Measurements from ENCODE around the gene ETFA.

ETFA gene

DNA sequence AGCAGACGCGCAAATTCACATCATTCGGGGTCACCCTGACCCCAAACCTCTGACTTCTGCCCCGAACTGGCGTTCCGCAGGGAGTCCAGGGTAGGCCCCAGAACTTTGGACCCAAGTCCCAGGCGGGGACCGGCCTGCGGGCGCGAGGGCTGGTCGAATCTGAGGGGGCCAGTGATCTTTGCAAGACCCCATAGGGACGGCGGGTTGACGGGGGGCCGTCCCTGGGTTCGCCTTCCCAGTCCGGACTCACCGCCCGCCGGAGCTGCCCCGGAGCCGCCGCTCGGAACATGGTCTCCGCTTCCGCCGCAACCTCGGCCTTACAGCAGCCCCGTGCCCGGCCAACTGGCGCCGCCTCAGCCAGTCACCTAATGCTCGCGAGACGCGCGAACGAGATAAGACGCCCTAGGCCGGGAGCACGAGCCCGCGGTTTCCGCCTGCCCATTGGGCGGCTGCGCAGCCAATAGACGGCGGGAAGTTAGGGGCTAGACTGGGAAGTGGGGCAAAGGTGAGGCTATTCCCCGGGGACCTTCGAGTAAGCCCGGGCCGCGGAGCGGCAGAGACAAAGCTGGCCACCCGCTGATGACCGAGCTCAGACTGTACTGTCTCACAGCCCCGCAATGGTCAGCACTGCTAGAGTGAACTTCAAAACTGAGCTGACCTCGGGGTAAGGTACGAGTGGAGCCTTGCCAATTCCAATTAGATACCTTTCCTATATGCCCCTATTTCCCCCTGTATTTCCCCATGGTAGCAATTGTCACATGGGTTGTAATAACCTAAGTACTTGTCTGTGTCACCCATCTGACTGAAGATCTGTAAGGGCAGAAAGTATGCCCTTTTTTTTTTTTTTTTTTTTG lies at the start of gene ETFA:
ETFA (minus strand) TSS at position 370 of the 854 bp plus-strand sequence; CDS start at position 289, 81 bp downstream.
- DNase-seq (ENCODE audit: low spot score) = peak; percentile 99

DNA sequence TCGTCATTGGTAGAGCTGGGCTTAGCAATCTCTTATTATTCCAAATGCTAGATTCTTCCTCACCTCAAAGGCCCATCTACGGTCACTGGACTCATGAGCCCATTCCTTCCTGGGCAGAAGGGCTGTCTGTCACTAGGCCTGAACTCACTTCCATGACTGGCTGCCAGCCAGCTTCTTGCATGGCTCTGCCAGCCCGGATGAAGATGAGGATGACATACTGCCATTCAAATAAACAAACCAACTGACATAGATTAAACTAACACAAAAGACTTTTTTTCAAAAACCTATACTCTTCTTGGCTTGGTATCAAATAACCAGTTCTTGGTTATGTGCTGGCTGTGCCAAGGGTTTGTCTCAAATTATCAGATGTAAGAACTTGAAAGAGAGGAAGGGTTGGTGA lies 49.1 kb upstream of the ETFA start:
- no peak for DNase-seq (ENCODE audit: low spot score)

DNA sequence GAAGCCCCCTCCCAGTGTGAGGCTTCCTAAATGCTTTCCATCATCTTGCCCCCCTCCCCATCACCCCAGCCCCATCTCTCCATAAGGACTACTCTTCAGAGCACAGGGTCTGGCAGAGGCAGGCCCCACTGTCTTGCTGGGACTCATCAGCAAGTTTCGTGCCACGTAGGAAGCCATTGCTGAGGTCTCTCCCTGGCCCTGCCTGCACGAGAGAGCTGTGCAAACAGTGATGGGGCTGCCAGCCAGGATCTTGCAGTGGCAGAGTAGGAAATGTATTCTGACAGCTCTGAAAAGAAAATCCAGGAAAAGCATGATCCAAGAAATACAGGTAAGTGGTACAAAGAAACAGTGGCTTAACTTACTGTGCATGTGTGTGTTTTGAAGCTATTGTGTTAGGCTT lies 47.9 kb upstream of the ETFA start:
- no peak for DNase-seq (ENCODE audit: low spot score)

DNA sequence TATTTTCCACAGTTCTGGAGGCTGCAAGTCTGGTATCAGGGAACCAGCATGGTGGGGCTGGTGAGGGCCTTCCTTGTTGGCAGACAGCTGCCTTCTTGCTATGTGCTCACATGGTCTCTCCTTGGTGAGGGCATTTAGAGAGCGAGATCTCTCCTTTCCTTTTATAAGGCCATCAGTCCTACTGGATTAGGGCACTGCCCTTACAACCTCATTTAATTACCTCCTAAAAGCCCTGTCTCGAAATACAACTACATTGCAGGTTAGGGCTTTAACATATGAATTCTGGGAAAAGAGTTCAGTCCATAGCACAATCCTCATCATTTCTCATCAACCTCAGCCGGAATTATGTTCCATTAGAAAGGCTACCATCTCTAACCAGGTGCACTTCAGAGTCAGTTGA lies 47.2 kb upstream of the ETFA start:
- no peak for DNase-seq (ENCODE audit: low spot score)

DNA sequence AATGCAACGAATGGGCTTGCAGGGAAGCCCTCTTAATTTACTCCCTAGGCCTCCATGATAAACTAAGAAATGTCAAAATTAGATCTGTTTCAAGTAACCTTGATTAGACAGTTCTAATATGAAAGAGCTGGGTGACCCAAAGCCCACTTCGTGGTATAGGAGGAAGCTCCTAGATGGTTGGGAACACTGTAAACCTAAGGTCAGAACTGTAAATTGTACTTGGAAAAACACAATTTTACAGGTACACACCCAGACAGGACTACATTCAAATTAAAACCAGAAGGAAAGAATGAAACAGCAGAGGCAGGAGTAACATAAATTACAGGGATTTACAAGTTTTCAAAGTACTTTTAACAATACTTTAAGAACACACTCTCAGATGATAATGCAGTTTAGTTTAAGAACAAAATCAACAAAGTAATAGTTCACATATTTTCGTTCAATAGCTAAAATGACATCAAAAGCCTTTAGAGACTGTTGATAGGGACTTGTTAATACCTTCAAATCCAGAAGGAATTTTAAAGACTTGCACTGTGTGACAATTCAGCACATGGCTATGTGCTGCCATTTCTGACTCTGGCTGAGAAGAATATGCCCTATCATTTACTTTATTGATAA lies 43.7 kb upstream of the ETFA start:
- DNase-seq (ENCODE audit: low spot score) = no peak

DNA sequence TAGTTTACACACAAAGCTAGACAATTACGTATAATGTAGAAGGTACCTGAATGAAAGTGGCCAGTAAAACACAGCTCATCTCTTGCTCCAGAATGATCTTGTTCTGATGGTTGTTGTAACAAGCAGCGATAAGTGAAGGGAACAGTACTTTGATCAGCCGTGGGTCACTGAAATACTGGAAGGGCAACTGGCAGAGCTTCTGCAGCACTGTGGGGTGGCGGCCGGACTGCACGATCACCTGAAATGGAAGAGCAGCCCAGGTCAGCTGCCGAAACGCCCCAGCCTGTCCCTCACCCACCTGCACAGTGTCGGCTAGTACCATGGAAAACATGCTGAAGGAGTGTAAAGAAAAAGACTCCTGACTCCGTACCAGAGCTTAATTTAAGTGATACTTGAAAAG lies 42.6 kb upstream of the ETFA start:
- no peak for DNase-seq (ENCODE audit: low spot score)

DNA sequence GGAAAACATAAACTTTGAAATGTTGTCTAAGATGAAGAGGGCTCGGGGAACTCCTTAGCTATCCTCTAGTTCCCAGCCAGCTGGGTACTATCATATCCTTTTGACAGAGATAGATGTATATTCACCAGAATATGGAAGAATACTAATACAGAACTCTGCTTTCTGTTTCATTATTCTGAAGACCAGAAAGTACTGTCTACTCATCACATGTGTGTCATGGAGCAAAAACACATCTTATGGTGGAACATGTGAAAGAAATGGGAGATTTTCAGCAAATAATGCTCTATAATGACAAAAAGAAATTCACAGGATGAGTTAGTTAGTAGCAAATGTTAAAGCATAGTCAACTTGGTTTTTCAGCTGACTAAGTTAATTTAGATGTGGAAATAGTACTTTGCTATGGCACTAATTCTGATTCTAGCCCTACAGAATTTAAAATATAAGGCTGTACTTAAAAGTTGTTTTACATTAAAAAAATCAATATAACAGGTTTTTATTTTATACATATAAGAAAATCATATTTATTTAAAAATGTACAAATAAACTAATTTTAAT lies 41.8 kb upstream of the ETFA start:
- DNase-seq (ENCODE audit: low spot score) = no peak

DNA sequence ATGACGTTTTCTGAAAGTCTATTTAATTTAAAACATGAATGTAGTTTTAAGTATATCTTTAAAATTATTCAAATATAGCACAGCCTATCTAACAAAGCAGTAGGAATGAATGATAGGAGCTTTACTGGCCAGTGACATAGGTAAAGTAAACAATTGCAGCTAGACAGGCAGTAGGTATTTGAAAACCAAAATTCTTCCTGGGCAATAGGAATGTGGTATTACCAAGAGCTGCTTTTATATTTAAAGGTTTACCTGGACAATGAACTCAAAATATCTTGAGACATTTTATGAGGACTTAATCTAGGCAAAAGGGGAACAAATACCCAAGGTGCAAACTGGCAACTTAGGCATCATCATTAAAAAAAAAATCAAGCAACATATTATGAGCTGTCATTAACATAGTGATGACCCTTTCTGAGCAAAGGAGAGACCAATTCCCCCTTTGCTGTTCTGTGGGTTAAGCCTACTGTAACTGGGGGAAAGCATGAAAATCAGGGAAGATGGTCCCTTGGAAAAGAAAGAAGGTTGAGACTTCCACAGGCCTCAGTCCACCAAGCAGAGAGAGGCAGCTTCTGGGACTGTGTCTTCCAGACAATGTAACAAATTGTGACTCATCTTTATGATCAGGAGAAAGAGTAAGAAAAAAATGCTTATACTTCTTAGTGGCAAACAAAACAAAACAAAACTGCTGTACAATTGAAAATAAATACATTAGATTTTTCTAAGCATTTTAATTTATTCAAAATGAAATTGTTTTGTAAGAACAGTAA lies 38.2 kb upstream of the ETFA start:
- DNase-seq (ENCODE audit: low spot score) = no peak

DNA sequence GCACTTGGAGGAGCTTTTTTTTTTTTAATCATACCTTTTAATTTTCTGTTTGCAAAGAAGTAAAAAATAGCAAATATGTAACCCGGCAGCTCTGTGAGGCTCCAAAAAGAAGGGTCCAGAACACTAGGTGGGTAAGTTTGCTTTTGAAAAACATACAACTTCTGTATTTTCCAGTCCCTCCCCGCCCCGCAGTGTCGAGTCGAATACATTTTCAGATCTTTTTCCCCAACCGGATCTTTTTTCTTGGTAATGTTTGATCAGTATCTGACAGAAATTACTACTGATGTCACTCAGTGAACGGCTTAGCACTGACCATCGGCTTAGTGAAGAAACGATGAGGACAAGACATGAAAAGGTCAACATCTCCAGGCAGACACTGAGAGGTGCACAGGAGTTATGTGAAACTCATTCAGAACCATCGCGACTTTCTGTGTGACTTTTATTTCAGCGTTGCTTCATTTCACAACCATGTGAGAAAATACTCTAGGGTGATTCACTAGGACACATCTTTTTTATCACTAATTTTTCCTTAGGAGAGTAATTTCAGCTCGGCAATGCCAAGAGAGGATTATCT lies 36.3 kb upstream of the ETFA start:
- DNase-seq (ENCODE audit: low spot score) = no peak

DNA sequence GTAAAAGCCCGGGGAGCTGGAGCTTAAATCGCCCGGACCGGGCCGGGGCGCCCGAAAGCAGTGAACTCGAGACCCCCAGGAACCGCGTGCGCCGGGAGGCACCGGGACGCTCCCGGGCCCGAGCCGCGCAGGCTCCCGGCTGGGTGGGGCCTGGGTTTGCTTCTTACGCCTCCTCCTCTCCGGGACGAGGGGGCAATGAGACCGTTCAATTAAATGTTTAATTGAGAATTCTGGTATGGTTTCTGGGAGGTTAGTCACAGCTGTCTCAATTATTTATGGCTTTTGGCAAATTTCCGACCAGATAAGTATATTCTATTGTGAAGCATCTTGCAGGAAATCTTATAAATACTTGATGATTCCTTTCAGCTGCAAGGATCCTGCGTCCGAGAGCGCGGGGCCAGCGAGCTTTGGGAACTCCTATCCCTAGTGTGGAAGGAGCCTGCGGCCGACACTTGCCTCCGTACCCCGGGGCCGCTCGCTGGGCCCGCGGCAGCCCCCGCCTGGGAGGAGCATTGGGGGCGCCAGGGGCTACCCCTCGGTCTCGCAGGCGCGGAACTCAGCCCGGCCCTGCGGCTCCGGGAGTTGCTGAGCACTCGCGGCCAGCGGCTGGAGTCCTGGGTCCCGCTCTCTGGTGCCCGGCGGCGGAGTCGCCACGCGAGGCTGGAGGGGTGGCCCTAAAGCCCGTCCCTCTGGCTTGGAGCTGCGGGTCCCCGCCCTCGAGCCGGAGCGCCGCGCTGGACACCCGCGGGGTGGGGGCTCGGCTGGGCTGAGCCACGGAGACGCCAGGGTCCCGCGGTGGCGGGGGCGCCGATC lies 35.6 kb upstream of the ETFA start:
- DNase-seq (ENCODE audit: low spot score) = peak; percentile 69

DNA sequence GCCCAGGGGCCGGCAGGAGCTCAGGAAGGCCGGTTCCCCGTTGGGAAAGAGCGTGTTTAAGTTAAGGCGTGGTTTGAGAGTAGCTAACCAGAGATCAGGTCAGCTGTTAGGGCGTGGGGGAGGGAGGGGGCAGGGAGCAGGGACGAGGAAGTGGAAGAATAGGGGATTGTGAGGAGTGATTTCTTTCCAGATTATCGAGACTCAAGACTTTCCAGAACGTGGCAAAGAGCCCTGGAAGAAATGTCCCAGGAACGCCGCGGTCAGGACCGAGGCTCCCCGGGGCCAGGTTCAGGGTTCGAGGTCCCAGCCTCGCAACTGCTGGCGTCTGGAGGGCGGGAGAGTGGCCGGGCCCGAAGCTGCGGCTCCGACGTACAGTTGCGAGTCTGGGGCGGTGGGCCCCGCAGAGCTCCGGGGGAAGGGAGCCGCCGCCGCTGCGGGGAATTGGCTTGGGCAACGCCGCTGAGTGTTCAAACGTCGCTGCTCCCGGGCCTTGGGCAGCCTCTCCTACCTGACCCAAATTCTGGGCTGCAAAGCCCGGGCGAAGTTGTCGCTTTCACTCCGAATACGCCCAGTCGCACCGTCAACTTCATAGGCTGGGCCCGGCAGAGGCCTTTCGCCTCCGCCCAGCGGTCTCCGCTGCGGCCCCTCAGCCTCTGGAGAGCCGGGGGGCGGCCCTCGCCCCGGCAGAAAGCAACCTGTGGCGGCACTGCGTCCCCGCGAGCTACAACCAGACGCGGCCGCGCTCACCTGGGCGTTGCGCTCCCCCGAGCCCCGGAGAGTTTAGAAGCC lies 34.8 kb upstream of the ETFA start:
- no peak for DNase-seq (ENCODE audit: low spot score)

DNA sequence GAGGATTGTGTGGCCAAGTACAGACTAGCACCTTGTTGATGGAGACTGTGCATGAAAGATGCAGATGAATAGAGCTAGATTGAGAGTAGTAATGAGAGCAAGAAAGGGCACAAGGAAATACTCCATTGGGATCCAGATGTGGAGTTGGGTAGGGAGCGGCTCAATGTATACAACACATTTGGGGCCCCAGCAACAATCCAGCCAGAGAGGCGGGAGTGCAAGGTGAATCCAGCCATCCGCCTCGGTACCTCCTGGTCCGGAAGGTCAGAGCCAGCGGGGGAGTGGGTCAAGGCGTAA lies 34.3 kb upstream of the ETFA start:
- no peak for DNase-seq (ENCODE audit: low spot score)

DNA sequence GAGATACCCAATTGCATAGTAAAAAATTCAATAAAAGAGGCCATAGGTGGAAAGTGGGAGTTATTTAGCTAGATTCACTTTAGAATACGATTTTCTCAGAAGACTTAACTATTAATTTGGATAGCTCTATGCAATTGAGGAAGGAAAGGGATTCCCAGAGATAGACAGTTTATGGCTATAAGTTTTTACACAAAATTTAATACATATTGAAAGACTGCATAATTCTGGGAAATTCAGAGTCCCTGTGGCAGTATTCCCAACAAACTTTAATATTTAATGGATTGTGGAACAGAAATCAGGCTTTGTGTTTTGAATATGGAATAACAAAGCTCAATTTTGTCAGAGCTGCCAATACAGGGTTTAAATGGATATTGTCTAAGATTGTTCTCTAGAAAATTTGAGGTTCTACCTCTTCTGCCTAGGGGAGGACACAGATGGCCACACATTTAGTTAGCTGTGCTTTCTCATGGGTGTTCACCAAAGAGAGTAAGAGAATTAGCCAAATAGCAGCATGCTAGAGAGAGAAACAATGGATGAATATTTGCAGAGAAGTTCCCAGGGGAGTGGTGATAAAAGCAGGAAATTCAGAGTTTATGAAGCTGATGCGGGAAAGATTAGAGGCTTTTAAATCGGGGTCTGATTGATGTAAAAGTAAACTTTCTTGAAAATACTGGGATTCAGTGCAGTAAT lies 33.8 kb upstream of the ETFA start:
- DNase-seq (ENCODE audit: low spot score) = no peak

DNA sequence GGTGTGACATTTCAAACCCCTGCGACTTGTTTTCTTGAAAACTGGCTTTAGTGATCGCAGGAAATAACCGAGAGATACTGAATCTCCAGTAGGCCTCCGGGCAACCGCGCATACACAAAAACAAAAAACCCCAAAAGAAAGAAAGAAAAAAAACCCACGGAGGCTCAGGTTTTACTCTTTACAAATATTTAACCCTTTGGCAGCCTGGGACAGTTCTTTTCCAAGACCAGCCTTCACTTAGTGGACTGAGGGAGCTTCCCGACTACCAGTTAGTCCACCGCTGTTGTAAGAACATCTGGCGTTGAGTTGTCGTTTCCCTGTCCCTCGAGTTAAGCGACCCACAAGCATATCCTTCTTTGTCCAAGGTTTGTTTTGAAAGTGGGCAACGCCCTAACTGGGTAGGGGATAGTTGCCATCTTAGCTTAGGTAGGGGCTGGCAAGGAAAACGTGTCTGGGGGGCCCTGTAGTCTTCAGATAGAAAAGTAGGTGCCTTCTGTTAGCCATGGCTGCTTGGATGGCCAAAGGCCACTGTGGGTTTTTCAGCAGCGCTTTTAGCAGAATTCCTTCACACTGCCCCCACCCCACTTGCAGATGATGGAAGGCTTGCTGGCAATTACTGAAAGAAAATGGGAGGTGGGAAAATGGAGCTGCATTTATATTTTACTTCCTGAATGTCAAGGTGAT lies 32.2 kb upstream of the ETFA start:
- no peak for DNase-seq (ENCODE audit: low spot score)

DNA sequence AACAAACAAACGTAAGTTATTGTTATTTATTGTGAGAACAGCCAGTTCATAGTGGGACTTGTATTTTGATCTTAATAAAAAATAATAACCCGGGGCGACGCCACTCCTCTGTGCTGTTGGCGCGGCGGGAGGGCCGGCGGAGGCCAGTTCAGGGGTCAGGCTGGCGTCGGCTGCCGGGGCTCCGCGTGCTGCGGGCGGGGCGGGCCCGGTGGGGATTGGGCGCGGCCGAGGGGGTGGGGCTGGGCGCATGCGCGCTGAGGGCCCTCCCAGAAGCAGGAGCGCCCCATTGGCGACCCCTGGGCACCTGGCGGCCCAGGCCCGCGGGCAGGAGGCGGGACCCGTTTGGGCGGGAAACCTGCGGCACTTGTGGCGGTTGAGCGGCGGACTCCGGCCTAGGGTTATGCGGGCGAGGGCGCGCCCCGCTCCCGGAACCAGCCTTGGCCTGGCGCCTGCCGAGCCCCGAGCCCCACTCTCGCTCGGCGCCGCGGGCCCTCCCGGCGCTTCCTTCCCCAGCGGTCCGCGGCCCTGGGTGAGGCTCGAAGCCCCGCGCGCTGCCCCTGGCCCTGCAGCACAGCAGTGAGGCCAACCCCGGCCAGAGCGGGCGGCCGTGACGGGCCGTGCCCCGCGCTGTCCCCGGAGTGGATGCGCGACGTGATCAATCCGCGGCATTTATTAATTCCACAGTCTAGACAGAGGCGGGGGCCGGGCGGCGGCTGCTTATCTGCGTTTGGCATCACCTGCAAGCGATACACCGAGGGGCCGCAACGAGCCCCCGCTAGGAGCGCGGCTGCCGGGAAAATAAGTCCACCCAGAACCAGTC lies 31.3 kb upstream of the ETFA start:
- DNase-seq (ENCODE audit: low spot score) = no peak

DNA sequence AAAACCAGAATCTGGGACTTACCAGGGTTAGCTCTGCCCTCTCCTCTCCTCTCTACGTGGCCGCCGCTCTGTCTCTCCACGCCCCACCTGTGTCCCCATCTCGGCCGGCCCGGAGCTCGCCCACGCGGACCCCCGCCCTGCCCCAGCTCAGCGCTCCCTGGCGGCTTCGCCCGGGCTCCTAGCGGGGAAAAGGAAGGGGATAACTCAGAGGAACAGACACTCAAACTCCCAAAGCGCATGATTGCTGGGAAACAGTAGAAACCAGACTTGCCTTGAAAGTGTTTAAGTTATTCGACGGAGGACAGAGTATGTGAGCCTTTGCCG lies 30.8 kb upstream of the ETFA start:
- DNase-seq (ENCODE audit: low spot score) = no peak

DNA sequence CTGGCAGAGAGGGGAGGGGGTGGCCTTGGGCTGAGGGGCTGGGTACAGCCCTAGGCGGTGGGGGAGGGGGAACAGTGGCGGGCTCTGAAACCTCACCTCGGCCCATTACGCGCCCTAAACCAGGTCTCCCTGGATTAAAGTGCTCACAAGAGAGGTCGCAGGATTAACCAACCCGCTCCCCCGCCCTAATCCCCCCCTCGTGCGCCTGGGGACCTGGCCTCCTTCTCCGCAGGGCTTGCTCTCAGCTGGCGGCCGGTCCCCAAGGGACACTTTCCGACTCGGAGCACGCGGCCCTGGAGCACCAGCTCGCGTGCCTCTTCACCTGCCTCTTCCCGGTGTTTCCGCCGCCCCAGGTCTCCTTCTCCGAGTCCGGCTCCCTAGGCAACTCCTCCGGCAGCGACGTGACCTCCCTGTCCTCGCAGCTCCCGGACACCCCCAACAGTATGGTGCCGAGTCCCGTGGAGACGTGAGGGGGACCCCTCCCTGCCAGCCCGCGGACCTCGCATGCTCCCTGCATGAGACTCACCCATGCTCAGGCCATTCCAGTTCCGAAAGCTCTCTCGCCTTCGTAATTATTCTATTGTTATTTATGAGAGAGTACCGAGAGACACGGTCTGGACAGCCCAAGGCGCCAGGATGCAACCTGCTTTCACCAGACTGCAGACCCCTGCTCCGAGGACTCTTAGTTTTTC lies 30.2 kb upstream of the ETFA start:
- no peak for DNase-seq (ENCODE audit: low spot score)

DNA sequence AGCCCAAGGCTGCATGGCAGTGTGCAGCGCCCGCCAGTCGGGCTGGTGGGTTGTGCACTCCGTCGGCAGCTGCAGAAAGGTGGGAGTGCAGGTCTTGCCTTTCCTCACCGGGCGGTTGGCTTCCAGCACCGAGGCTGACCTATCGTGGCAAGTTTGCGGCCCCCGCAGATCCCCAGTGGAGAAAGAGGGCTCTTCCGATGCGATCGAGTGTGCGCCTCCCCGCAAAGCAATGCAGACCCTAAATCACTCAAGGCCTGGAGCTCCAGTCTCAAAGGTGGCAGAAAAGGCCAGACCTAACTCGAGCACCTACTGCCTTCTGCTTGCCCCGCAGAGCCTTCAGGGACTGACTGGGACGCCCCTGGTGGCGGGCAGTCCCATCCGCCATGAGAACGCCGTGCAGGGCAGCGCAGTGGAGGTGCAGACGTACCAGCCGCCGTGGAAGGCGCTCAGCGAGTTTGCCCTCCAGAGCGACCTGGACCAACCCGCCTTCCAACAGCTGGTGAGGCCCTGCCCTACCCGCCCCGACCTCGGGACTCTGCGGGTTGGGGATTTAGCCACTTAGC lies 29.6 kb upstream of the ETFA start:
- no peak for DNase-seq (ENCODE audit: low spot score)

Measured in hepatic stellate cell (primary cell).